HG03103 (cell line): Measurements from ENCODE around the gene RALGAPB.
"Not testable (repeated sequence)": the region's sequence is repeated elsewhere in the genome, so short reads cannot be mapped to it uniquely, and the experiment has no call there.

ENCODE experiments used
- ATAC-seq: cut with Tn5 transposase; IDR thresholded peaks from one replicate; pipeline ENCODE4 v1.9.1; 2021; ENCODE audit warnings: low read depth; ENCODE audit not compliant: unreplicated experiment

Gene RALGAPB

GRCh38 chr20:38581013-38581412, 108.4 kb downstream of the RALGAPB start, which contains the start of gene ADIG:
ADIG (plus strand) TSS chr20:38581197; CDS start chr20:38581251, 54 bp downstream.
- ATAC-seq = no peak

- no peak for ATAC-seq
Observed at GRCh38 chr20:38581830-38582358, 109.3 kb downstream of the RALGAPB start.

- ATAC-seq = no peak
Observed at GRCh38 chr20:38583306-38583705, 110.7 kb downstream of the RALGAPB start.

GRCh38 chr20:38584099-38584763, 111.6 kb downstream of the RALGAPB start:
- no peak for ATAC-seq

- ATAC-seq = no peak
Observed at GRCh38 chr20:38585404-38586180, 112.9 kb downstream of the RALGAPB start.

GRCh38 chr20:38586181-38586525, 113.5 kb downstream of the RALGAPB start:
- no peak for ATAC-seq

- no peak for ATAC-seq
Observed at GRCh38 chr20:38588303-38588702, 115.7 kb downstream of the RALGAPB start.

GRCh38 chr20:38589351-38589750, 116.7 kb downstream of the RALGAPB start:
- ATAC-seq = no peak

GRCh38 chr20:38589967-38590675, 117.5 kb downstream of the RALGAPB start:
- ATAC-seq = no peak

GRCh38 chr20:38590676-38591473, 118.2 kb downstream of the RALGAPB start:
- no peak for ATAC-seq

GRCh38 chr20:38591474-38592410, 119.1 kb downstream of the RALGAPB start:
- ATAC-seq = no peak

- ATAC-seq = not testable (repeated sequence)
Observed at GRCh38 chr20:38592411-38592790, 119.8 kb downstream of the RALGAPB start.

- not testable (repeated sequence) for ATAC-seq
Observed at GRCh38 chr20:38594281-38594680, 121.6 kb downstream of the RALGAPB start.

GRCh38 chr20:38595886-38596285, 123.2 kb downstream of the RALGAPB start:
- ATAC-seq = not testable (repeated sequence)

- ATAC-seq = no peak
Observed at GRCh38 chr20:38599410-38599882, 126.8 kb downstream of the RALGAPB start.

GRCh38 chr20:38600057-38600456, 127.4 kb downstream of the RALGAPB start:
- no peak for ATAC-seq

GRCh38 chr20:38601216-38602184, 128.9 kb downstream of the RALGAPB start, which contains the start of gene ARHGAP40:
ARHGAP40 (plus strand) TSS chr20:38601809.
- ATAC-seq = no peak

- no peak for ATAC-seq
Observed at GRCh38 chr20:38602185-38602581, 129.5 kb downstream of the RALGAPB start.
